GM21717 (cell line): ENCODE measurements around the gene DCAF8.

Experiments
- ATAC-seq: cut with Tn5 transposase; IDR thresholded peaks from one replicate; pipeline ENCODE4 v1.9.1; 2021; ENCODE audit warnings: mild to moderate bottlenecking, moderate library complexity; ENCODE audit not compliant: unreplicated experiment

DCAF8 gene

DNA sequence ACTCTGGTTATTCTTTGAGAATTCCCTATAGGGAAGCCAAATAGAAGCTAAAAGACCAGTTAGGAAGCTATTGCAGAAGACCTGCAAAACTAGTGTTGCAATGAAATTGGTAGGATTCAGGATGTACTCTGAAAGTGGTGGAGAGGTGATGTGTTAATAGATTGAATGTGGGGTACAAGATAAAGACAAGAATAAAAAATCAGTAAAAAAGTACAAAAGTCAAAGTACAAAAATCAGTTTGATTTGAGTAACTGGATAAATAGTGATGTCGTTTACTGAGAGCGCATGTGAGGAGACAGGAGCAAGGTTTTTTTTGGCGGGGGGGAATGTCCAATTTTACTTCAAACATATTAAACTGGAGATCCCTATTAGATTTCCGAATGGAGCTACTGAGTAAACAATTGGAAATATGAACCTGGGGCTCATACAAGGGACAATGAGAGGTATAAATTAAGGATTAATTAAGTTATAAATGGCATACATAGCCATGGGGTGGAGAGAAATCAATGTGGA lies 2.5 kb upstream of the DCAF8 start:
- no peak for ATAC-seq

DNA sequence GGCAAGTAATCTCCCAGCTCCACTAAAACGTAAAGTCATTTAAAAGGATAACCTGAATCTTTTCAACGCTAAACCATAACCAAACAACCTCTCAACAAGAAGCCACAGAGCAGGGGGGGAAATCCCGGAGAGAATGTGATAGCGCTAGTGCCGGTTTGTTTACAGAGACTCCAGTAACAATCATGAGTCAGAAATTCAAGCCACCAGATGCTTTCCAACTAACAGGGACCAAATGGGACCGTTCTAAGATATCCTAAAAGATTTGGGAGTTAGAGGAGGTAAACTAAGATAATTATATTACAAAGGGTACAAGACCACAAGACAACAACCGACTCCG lies 825 bp downstream of the DCAF8 start:
- peak; percentile 22 for ATAC-seq

DNA sequence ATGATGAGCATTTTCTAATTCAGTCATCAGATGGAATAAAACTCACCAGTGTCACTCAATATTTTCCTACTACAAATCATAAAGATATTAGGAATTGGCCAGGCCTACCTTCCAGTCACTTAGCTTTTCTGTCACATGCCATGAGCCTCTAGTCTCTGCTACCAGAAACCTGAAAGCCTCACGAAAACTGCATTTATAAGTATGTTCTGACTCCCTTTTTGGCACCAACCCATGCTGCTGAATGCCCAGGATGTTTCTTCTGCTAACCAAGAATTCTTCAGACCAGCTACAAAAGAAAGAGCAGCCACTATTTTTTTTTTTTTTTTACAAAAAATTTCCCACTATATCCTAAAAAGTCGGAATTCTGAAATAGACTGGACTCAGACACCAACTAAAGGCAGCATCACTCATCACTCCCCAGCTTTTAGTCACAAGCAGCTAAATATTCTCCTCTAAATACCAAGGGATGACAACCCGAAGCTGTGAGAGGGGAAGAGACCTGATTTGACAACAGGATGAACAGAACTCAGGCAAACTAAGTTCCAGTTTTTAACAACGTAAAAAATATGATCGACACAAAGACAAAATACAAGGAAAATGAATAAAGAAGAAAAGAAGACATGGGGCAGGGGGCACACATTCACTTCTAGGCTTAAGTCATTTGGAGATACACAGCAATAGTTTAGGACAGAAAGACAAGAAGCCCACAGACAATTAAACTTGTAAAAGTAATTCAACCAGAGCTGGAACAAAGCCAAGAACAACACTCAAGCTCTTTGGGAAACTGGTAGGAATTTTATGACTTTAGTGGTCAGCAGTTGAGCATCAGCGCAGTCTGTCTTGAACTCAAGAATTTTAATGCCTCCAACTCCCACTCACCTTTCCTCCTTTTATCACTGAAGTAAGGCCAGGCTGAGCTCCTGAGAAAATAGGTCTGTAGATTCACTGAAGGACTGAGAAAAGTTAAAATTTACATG lies 1.7 kb downstream of the DCAF8 start:
- ATAC-seq, result no peak

DNA sequence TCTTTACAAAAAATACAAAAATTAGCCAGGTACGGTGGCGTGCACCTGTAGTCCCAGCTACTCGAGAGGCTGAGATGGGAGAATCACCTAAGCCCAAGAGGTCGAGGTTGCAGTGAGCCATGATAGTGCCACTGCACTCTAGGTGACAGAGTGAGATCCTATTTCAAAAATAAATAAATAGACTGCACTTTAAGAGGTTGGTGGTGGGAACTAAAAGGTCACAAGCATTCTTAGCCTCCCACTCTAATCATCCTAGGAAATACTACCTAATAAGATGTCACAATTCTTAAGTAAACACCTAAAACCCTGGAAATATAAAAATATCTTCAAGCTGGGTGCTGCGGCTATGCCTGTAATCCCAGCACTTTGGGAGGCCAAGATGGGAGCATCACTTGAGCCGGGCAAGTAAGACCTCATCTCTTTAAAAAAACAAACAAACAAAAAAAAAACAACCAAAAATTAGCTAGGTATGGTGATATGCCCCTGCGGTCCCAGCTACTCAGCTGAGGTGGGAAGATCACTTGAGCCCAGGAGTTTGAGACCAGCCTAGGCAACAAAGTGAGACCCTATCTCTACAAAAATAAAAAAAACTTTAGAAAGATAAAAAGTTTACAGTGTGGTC lies 4.1 kb downstream of the DCAF8 start:
- ATAC-seq, result no peak

DNA sequence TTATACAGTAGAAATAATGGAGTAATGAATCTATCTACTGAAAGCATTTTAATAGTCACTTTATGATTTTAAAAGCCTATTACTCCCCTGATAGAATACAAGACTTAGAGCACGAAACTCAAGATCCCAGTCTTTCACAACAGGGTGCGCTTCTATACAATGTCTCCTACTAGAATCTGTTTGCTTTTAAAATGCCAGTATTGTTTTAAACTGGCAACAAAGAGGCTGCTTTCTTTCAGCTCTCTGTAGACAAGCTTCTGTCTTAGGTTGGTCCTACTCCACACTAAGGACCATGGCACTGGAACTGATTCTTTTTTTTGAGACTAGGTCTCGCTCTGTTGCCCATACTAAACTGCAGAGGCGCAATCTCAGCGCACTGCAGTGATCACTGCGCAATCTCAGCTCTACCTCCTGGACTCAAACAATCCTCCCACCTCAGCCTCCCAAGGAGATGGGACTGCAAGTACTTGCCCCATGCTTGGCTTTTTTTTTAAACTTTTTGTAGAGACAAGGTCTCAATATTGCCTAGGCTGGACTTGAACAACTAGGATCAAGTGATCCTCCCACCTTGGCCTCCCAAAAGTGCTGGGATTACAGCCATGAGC lies 4.8 kb downstream of the DCAF8 start:
- ATAC-seq, result no peak

DNA sequence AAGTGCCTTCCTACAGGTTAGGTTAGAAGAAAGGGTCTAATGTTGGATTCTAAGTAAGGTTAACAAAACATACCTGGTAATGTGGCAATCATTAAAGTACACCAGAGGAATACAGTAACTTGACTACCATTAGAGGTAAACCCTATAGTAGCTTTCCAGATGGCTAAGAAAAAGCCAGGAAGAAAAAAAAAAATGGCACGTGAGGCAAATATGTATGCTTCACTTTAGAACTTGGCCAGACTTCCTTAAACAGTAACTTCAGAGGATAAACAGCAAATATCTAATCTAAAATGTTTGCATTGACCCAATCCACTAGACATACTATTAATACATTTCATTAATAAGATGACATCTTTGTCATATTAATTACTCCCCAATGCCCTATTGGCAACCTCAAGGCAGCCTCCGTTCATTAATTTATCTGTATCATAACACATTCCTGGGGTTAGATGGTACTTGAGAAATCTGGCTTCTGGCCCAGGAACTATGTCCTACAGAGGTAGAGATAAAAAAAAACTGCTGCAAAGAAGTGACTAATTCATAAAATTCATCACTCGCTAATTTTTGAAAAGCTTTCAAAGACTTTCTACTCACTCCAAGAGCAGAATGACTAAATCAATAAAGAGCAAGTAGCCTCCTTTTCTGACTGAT lies 5.8 kb downstream of the DCAF8 start:
- ATAC-seq, result no peak

DNA sequence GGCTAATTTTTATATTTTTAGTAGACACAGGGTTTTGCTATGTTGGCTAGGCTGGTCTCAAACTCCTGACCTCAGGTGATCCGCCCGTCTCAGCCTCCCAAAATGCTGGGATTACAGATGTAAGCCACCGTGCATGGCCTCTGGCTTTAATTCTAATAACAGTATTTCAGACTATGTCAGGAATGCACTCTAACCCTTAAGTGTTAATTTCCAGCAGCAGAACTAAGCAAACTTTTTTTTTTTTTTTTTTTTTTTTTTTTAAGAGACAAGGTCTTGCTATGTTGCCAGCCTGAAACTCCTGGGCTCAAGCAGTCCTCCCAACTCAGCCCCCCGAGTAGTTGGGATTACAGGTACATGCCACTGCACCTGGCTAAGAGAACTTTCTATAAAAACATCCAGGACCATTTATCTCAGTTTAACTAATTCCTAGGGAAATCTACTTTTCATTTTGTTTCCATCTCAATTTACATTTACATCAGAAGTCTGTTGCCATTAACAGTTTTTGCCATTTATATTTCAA lies 6.5 kb downstream of the DCAF8 start:
- no peak for ATAC-seq

DNA sequence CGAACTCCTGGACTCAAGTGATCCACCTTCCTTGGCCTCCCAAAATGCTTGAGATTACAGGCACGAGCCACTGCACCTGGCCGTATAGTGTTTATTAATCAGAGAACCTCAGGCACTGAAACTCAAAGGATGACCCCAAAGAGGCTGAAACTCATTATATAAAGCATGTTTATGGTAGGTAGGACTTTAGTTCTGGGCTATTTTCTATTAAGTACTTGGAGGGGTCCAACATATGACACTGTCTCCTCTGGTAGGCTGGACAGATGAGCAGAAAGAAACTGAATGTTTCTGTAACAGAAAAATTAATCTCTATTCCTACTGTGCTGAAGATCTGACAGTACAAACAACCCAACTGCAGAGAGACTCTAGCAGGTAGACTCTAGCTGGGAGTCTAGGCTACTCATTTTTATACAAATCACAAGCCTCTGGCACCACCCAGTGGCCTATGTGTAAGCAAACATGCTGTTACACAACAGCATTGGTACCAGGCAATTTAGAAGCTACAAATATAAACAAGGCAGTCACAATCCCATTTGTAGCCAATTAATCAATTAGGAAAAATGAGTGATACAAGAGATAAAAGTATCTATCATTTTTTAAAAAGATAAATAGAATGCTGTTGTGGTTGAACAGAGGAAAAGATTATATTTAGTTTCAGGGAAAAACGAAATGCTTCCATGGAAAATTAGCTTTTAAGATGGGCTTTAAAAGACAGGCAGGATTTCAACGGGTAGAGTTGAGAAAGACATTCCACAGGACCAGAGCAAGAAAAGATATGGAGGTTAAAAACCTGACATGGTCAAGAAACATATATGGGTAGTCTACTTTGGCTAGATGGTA lies 10.4 kb downstream of the DCAF8 start:
- ATAC-seq, result no peak

DNA sequence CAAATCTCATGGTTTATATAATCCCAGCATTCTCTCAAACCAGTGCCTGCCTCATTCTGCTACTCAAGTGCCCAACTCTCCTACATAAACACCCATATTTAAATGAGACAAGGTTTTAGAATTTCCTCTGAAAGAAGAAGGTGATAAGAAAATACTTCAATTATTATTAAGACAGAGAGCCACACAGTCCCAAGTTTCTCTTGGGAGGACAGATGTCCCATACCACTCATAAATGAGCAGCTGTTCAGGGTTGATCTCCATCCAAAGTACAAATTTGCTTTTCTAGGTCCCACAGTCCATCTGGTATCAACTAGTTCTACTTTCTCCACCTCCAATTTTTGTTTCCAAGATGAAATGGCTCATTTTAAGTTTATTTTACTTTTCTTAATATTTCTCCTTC lies 11.3 kb downstream of the DCAF8 start:
- ATAC-seq, result no peak

DNA sequence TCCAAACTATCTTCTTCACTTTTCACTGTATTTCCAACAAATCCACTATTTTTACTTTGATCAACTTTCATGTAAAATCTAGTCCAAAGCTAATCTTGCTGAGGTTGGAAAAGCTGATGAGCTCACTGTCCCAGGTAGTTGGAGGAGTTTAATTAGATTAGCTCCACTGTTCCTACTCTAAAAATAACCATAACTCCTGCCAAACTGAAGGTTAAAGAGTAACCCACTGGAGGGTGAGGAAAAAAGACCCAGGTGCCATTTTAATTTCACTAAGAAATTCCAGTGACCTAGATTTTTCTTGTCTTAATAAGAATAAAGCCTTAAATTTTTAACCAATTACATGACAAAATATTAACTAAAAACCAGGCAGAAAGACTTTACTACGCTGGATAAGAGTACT lies 15.3 kb downstream of the DCAF8 start:
- ATAC-seq, result no peak

DNA sequence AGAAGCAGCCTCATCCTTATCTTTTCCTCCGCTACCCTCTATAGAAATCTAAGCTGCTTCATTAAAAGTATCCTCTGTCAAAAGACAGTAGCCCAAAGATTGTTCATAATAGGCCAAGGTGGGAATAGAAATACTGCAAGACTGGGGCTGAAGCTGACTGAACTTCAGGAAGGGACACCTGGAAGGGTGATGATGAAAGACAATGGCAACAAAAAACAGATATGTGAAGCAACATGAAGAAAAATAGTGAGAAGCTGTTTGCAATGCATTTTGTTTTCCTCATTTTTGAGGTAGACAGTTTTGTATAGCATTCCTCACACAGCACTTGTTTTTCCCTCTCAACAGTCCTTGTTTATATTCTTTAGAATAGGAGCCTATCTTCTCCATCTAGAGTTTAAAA lies 16.9 kb downstream of the DCAF8 start:
- ATAC-seq, result no peak

DNA sequence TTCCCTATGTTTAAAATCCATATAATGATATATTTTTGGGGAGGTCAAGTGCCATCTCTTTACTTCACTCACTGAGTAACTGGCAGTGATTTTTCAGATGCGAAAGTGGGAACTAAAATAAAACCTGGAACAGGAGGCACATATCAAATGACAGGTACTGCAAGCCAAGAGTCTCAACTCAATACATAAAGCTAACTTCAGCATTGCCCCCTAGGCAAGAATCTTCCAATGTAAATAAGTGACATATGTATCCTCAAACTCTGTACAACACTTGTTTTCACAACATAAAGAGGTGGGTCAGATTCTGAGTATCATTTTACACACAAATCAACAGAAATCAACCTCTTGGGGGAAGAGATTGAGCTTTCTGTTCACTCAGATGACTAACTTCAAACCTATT lies 18.1 kb downstream of the DCAF8 start:
- ATAC-seq, result no peak

DNA sequence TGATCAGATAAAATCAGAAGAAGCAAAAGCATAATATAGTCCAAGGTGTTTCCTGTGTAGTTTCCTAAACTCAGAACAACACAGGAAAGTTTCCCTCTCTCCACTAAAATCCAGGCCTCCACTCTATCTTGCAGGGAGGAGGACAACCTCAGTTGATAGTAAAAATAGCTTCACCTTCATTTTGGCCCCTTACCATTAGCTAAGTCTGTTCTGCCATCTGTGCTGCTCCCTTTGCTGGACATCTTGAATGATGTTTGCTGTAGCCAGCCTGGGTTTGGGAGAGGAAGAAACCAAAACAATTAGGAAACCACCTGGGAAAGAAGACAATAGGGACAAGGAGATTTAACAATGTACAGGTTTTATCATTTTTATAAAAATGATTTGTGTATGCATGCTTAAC lies 18.6 kb downstream of the DCAF8 start:
- ATAC-seq, result no peak

DNA sequence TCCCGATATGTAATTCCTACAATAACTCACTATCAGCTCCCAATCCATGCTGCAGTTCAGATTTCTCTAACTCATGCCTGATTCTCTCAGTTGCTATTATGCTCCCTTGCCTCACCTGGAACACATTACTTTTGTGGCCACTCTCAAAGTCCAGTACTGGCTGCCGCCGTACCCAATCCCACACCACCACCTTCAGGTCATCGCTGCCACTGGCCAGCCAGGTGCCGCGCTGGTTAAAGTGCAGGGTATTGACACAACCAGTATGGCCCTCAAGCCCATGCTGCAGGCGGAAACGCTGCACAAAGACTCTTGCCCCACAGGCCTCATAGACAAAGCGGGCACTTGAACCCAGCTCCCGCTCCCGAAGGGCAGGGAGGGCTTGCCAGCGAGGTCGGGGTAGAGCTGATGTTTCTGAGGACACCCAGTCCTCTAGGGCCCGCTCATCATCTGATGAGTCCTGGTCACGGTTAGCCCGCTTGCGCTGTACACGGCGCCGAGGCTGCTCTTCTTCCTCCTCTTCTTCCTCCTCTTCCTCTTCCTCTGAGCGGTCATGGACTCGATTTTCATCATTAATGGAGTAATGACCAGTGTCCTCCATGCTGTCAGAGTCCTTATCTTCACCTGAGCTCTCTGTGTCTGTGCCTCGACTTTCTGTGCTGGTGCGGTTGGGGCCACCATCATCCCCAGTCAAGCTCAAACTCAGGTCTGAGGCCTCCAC lies 22.6 kb downstream of the DCAF8 start:
- ATAC-seq, result no peak

DNA sequence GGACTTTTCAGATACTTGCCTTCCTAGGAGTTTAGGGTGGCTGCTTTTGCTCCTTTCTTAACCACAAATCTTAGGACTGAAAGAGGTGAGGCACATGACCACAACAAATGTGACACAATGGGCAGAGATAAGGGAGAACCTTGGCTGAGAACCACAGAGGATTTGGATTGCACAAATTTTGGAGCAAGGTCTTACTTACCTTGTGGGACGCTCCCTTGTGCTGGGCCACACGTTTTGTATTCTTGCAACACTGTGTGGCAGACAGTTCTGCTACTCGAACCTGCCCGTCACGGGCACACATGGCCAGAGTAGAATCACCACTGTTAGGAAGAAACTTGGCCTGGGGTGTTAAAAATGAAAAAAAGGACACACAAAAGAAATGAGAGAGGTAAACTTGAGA lies 23.9 kb downstream of the DCAF8 start:
- ATAC-seq, result no peak

DNA sequence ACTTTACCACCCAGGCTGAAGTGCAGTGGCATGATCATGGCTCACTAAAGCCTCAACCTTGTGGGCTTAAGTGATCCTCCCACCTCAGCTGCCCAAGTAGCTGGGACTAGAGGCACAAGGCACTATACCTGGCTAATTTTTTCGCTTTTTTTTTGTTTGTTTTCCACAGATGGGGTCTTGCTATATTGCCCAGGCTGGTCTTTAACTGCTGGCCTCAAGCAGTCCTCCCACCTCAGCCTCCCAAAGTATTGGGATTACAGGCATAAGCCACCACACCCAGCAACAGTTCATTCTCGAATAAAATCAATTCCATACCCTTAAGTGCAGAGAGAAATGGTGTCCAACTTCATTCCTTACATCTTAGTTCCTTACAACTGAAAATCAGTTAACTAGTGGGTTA lies 24.8 kb downstream of the DCAF8 start:
- ATAC-seq, result no peak

DNA sequence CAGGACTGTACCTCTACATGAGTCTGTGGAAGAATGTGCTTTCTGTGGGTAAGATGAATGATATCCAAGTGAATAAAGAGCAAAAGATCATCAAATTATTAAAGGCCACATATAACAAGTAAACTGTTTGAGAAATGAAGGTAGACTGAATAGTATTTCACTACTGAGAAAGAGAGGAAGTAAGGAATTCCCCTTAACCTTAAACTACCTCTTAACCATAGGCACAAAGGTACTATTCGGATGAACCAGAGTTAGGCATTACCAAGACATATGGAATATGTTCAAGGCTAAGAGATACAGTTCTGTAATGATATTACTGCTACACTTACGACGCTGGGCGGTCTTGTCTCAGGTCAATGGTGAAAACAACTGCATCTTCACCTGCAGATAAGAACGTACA lies 25.5 kb downstream of the DCAF8 start:
- no peak for ATAC-seq

DNA sequence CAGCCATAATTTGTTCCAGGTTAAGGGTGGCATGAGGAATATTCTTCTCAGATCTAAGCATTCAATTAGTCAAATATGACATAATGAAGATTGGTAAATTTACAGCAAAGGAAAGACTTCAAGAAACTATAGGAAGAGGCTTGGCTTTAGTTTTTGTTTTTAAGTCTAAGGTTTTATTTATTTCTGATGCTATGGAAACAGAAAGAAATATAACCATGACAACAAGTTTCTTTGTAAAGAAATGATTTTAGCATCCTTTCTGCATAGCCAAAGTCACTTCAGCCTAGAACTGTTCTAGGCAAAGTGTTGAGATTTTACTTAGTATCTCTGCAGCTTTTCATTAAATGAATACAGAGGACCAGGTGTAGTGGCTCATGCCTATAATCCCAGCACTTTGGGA lies 29.4 kb downstream of the DCAF8 start:
- no peak for ATAC-seq

DNA sequence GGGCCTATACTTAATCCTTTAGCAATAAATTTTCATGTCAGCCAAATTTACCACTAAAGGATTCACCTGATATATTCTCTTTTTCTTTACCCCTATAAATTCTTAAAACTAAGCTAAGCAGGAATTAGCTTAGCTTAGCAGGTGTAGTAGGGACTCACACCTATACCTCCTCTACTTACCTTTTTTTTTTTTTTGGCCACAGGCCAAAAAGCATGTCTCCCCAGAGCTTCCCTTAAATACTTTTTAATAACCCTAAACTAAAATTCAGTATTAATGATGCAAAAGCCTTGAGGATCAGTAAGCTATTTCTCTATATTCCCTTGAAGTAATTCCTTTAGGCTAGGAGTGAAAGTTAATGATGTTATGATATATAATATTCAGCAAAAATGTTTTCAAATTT lies 33.9 kb downstream of the DCAF8 start:
- ATAC-seq, result no peak

DNA sequence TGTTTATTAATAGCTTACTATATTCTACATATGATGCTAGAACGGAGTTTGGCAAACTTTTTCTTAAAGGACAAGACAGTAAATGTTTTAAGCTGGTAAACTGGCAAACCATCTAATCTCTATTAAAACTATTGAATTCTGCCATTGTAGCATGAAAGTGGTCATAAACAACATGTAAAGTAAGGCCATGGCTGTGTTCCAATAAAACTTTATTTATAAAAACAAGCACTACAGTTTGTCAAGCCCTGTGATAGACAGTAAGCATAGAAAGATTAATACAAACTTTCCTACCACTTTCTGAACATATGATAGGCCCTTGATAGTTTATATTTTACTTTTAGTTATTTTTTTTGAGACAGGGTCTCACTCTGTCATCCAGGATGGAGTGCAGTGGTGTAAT lies 34.8 kb downstream of the DCAF8 start:
- ATAC-seq, result no peak
